ENCODE results near the gene TBPL2.

DNA sequence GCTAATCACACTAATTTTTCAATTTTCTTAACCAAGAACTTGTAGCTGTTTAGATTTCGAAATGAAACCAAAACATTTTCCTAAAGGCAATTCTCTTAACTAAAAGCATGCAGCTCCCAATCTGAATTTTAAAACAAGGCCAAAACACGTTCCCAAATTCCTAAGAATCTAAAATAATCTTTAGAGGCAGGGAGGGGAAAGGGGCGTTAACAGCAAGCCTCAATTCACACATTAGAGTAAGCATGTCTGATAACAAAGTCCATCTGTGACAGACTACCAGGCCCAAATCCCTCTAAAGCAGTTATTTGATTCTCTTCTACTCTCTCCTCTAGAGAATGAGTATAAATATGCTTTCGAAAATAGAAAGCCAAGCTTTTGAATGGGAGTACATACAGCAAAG lies 29.5 kb downstream of the TBPL2 start:
- no peak for TF ChIP-seq POLR2A (IDR thresholded peaks at IDR 0.05)
- TF ChIP-seq, protein P1, sequence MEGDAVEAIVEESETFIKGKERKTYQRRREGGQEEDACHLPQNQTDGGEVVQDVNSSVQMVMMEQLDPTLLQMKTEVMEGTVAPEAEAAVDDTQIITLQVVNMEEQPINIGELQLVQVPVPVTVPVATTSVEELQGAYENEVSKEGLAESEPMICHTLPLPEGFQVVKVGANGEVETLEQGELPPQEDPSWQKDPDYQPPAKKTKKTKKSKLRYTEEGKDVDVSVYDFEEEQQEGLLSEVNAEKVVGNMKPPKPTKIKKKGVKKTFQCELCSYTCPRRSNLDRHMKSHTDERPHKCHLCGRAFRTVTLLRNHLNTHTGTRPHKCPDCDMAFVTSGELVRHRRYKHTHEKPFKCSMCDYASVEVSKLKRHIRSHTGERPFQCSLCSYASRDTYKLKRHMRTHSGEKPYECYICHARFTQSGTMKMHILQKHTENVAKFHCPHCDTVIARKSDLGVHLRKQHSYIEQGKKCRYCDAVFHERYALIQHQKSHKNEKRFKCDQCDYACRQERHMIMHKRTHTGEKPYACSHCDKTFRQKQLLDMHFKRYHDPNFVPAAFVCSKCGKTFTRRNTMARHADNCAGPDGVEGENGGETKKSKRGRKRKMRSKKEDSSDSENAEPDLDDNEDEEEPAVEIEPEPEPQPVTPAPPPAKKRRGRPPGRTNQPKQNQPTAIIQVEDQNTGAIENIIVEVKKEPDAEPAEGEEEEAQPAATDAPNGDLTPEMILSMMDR (IDR thresholded peaks at IDR 0.05) = no peak

Data from right lobe of liver (tissue), 4 donors.